Measurements from ENCODE around the gene FAM240A.
"Not testable (repeated sequence)": the region's sequence is repeated elsewhere in the genome, so short reads cannot be mapped to it uniquely, and the experiment has no call there.

Gene FAM240A
- 0 reads per million in 2 experiments for total RNA-seq

DNA sequence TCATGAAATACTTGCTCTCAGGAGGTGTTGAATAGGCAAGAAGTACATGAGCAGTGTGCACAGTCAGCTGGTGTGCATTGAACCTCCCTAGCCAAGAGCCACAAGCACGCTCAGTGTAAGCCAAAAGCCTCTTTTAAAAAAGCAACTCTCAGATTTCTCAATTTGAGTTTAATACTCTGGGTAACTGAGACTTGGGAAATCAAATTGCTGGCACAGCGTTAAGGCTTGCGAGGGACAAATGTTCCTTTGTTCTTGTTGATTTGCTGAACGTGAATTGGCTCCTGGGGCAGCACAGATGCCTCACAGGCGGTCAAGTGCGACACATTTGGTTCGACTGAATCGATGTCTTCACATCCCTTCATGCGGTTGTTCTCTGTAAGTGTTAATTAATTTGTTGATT lies at the start of gene FAM240A:
FAM240A (plus strand) TSS at position 202 of the 400 bp plus-strand sequence; CDS start at position 361, 159 bp downstream.
- DNase-seq (ENCODE audit: low read depth): no peak

DNA sequence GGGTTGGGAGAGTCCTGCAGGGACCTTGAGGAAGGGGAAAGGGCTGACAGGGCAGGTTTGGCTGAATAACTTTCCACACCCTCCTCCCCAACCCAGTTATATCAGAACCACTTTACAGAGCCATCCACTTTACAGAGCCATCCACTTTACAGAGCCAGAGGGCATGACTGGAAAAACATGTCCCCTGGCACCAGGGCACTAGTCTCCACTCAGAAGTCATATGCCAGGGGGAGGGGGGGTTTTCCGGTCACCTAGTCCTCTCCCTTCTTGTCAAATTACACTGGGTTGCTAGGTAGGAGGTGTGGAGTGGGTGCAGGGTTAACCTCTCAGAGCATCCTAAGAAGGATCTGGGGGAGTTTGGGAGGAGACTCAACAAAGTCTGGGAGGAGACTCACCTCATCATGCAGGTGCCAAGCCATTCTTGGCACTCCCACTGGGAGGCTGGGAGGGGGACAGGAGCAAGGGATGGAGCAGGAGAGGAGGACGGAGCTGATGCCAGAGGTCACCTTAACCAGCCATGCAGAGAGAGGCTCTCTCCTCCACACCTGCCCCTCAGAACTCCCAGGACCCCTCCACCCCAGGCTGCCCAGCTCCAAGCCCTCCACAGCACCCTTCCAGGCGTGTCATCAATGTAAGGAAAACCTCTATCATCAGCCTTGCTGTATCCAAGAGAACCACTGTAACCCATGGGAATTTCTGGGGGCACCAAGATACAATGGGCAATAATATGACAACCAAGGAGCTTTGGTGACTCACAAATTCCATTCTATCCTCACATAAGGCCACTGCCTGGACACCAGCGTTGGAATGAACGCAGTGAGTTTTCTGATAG lies 47.9 kb upstream of the FAM240A start:
- DNase-seq (ENCODE audit: low read depth): no peak

DNA sequence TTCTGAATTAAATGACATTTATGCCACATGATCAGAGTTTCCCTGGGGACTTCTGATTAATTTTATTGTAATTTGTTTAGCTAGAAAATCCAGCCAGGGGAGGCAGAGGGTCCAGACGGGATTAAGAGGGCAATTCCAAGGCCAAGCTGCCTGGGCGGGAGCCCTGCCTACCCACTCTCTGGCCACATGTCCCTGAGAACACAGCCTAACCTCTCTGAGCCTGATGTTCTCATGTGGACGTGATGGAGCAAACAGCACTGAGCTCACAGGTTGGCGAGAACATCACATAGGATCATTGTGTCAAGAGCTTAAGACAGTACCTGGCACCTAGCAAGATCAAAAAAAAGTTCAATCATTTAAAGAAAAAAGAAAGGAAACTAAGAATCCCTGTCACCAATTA lies 47.2 kb upstream of the FAM240A start:
- DNase-seq (ENCODE audit: low read depth): no peak

DNA sequence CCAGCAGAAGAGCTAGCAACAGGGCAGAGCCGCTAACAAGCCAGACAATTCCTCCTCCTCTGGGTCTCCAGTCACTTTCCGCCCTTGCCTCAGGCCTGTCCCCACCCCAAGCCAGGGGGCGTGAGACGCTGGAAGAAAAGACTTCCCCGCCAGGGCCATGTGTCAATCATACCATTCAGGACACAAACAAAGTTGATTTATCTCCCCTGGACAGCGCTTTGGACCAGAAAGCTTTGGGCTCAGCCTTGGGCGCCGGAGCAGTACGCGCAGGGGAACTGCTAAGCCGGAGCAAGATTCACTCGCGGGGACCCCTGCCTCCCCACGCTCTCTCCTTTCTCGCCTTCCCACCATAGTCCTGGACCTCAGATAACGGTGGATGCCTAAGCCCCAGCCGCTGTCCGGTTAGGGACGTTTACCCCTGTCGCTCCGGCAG lies 46.7 kb upstream of the FAM240A start:
- no peak for DNase-seq (ENCODE audit: low read depth)

DNA sequence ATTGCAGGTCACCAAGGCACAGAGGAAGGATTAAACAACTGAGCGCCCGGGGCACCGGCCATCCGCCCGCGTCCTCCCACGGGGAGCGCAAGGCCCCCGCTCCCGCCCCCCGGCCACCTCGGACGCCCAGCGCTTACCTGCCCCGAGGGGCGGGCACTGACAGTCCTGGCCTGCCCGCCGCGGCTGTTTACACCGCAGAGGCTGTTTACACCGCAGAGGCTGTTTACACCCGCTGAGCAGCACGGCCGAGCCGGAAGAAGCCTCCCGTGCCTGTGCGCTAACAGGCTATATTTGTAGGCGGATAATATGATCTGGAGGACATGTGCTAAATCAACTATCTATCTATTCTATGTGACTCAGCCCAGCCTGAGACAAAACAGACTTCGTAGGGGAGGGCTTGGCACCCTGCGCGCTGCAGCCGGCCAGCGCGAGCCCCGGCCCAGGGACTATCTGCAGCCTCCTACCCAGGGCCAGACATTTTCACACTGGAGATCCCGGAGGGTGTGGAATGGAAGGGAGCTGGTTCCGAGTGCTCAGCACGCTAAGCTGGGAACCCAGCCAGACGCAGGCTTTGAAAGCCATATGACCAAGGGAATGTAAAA lies 46.2 kb upstream of the FAM240A start, which contains the start of gene LRRC2:
LRRC2 (minus strand) TSS at position 263 of the 602 bp plus-strand sequence. CDS start 14,711 bp downstream, outside the sequence.
- no peak for DNase-seq (ENCODE audit: low read depth)

DNA sequence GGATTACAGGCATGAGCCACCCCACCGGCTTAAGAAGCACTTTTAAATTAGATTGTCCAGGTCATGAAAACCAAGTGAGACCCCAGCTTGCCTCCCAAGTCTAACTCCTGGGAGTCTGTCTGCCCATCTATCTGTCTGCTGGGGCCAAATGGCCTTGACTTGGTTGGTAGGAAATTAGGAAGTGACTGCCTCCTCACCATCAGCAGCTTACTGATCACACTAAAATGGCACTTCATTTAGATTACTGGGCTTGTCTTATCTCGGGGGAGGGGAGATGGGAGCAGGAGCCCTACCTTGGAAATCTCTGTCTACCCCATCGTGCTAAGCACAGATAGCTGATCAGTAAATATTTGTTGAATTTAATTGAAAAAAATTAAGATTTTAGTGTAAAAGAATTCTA lies 40.6 kb upstream of the FAM240A start:
- no peak for DNase-seq (ENCODE audit: low read depth)

DNA sequence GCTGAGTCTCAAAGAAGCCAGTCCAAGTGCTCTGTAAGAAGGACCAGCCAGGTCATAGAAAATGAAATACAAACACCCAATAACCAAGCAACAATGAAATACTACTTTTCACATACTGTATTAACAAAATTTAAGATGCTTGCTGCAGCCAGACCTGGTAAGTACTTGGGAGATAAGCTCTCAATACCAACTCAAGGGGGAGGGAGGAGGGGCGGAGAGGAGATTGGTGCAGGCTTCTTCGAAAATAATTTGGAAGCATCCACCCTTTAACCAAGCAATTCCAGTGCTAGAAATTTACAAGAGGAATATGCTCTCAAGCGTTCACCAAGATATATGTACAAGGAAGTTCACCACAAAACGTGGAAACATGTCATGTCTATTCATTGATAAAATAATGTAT lies 38.6 kb upstream of the FAM240A start:
- DNase-seq (ENCODE audit: low read depth): no peak

DNA sequence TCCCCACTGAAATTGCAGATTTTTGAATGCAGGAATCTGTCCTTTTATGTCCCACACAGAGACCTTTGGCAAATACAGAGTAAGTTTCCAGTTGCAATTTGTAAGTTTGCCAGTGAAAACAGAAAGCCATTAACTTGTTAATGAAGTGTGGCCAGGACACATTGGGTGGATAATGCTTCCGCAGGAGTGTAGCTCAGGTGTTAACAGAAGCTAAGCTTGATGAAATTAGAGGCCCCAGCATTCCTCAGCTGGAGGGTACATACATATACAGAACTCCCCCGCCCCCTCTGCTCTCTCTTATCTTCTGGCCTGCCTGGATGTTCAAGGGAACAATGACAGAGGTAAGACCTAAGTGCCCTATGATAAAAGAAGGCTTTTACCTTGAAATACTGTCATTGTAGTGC lies 38.1 kb upstream of the FAM240A start:
- no peak for DNase-seq (ENCODE audit: low read depth)

DNA sequence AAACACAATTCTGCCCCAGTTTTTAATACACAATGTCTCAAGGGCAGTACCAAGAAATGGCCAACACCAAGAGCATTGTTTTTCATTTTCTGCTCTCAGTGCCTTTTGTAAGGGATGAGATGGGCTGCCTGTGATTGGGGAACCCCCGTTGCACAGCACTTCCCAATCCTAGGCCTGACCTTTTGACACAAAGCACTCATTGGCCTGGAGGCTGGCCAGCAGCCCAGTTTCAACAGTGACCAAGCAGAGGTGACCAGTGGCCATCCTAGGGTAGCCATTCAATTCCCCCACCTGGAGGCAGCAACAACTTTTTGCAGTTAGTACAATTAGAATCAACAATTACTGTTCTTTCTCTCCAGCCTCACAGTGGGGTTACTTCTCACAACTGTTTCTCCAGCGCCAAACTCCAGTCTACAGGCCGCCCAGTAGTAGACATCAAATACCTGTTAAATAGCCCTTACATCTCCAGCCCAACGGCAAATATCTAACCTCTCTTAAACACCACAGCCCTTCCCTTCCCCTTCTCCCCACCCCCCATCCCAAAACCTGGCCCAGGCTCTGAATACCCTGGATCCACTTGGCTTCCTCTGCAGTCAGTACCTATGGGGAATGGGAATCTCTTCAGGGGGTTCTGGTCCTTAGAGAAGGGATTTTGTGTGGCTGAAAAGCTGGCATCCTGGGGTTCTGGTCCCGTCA lies 37.3 kb upstream of the FAM240A start:
- no peak for DNase-seq (ENCODE audit: low read depth)

DNA sequence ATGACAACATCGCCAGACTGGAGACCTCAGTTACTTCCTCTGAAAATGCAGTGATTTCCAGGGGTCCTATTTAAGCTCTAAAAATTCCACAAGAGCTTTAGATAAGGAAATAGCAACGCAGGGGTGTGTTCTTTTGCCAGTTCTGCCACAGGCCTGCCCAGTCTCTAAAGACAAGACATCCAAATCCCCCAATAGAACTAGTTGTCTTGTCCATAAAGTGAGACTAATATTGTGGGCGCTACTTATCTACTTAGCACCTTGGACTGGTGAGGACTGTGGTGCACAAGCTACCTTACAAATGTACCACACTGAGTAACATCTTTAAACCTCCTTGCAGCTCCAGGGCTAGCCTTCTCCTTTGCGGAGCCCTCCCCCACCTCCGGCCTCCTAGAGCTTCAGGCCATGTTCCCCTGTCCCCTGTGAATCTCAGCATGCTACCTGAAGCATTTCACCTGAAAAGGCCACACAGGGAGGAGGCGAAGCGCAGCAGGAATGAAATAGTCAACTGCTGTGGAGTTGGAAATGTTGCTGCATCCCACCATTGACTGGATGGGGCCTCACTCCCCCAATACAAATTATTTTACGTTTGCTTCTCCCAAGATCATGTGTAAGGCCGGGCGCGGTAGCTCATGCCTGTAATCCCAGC lies 36.6 kb upstream of the FAM240A start:
- DNase-seq (ENCODE audit: low read depth): no peak

DNA sequence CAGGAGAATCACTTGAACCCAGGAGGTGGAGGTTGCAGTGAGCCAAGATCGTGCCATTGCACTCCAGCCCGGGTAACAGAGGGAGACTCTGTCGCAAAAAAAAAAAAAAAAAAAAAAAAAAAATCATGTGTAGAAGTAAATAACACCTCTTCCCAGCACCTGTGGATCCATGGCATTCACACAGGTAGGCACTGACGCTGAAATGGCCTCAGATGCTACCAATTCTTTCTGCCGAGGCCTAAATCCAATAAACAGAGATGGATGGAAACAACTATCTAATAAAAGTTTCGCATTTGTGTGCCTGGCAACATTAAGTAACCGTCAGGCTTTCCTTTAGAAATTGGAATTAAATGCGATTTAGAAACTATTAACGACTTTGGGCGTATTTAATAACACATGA lies 35.9 kb upstream of the FAM240A start:
- no peak for DNase-seq (ENCODE audit: low read depth)

DNA sequence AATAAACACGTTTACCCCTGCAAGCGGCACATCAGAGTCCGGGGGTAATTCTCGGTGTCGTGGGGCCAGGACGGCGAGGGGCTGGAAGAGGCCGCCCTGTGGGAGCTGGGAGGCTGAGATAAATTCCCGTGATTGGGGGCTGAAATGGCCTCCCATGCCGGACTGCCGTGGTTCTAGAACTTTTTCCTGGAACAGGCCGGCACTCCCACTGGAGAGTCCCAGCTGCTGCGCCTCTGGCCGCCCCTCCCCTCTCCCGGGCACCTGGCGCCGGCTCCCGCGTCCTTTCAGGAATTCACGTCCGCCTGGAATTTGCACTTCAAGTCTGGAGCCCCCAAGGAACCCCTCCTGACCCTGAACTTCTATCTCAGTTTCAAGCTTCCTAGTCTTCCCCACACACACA lies 35.4 kb upstream of the FAM240A start:
- no peak for DNase-seq (ENCODE audit: low read depth)

DNA sequence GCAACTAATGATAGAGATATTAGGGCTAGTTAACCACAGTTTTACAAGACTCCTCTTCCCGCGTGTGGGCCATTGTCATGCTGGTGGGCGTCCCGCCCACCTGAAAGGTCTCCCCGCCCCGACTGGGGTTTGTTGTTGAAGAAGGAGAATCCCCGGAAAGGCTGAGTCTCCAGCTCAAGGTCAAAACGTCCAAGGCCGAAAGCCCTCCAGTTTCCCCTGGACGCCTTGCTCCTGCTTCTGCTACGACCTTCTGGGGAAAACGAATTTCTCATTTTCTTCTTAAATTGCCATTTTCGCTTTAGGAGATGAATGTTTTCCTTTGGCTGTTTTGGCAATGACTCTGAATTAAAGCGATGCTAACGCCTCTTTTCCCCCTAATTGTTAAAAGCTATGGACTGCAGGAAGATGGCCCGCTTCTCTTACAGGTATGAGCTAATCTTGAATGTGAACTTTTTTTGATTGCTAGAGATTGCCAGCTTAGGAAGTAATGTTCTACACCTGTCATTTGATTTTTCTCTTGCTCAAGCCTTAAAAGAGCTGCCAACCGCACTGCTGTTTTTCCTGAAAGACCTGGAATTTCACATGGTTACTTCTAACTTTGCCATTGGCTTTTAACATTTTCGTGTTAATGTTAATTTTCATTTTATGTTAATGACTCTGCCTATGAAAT lies 34.6 kb upstream of the FAM240A start:
- DNase-seq (ENCODE audit: low read depth): not testable (repeated sequence)

DNA sequence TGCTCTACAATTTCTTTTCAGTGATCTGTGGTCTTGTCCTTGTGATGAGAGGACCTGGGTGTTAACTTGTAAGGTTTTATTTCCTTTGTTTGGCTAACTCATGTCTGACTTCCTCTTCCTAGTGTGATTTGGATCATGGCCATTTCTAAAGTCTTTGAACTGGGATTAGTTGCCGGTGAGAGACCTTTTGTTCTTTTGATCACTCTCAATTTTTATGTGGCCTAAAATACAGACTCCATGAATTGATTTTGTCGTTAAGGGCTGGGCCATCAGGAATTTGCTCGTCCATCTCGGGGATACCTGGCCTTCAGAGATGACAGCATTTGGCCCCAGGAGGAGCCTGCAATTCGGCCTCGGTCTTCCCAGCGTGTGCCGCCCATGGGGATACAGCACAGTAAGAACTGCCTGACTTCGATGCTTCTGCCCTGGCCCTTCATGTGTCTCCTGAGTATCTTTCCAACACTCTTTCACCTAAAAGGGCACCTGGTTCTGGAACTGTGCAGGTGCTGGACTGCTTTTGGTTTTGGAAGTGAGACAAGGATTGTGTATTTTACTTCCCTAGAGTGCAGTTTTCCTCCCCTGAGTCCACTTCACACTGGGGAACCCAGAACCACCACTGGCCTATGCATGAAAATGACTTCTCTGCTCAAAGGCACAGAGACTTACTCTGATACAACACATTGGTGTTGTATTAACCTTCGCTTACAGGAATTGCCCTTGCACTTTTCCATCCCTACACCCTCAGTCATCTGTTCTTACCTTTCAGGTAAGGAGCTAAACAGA lies 33.2 kb upstream of the FAM240A start:
- DNase-seq (ENCODE audit: low read depth): no peak

DNA sequence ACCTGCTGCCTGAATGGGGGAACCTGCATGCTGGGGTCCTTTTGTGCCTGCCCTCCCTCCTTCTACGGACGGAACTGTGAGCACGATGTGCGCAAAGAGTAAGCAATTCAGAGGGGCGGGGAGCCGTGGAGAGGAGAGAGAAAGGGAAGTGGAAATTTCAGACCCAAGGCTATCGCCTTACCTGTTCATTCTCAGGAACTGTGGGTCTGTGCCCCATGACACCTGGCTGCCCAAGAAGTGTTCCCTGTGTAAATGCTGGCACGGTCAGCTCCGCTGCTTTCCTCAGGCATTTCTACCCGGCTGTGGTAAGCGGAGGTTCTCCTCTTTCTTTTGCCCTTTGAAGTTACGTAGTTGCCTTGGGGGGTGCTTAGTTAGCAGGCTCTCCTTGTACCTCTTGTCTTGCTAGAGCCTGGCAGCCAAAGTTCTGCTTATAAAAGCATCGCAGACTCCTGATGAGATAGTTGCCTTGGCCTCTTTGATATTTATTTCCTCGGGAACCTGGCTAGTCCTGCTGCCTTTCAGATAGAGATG lies 32.5 kb upstream of the FAM240A start:
- DNase-seq (ENCODE audit: low read depth): no peak

DNA sequence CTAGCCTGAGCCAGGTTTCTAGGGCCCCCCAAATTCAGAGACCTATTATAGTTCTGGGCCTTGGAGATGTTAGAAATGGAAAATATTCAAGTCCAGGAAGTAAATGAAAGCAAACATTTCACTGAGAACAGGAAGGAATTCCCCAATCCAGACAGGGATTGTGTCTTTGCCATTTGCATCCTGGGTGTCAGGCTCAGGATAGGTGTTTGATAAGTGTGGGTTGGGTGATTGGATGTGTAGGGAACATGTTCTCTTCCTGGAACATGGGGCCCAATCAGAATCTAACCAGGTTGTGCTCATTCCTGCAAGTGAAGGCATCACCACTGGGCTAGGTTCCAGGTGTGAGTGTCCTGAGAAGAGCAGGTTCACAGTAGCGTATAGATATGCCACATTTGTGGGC lies 31.6 kb upstream of the FAM240A start:
- DNase-seq (ENCODE audit: low read depth): no peak

DNA sequence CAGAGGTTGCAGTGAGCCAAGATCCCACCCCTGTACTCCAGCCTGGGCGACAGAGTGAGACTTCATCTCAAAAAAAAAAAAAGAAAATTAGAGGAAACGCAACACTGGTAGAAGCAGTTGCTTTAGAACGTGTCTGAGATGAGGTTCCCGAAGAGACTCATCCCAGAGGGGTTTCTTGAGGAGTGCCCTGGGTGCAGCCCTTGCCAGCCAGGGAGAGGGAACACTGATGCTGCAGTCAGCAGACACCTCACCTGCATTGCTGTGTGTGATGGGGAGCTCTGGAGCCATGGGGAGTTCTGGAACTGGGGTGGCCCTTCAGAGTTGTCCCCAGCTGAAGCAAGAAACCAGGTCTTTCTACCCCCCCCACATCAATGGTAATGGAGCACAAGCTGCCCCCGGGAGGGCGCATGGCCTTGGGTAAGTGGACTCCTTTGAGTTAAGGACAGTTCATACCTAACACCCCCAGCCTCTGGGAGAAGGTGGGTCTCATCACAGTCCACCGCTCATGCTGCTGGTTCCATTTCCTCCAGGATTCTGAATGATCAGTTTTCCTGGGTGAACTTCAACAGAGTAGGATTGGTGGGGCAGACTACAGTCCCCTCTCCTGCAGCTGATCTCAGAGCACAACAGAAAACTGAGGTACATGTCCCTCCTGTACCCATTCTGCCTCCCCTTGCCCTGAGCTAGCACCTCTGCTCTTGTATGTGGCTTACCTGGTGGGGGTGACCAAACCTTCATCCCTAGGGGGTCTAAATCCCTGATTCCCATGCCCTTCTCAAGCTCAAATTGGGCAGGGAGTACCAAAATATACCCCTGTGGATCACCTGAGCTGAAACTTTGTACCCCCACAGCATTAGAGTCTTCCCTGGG lies 27.5 kb upstream of the FAM240A start:
- DNase-seq (ENCODE audit: low read depth): no peak

DNA sequence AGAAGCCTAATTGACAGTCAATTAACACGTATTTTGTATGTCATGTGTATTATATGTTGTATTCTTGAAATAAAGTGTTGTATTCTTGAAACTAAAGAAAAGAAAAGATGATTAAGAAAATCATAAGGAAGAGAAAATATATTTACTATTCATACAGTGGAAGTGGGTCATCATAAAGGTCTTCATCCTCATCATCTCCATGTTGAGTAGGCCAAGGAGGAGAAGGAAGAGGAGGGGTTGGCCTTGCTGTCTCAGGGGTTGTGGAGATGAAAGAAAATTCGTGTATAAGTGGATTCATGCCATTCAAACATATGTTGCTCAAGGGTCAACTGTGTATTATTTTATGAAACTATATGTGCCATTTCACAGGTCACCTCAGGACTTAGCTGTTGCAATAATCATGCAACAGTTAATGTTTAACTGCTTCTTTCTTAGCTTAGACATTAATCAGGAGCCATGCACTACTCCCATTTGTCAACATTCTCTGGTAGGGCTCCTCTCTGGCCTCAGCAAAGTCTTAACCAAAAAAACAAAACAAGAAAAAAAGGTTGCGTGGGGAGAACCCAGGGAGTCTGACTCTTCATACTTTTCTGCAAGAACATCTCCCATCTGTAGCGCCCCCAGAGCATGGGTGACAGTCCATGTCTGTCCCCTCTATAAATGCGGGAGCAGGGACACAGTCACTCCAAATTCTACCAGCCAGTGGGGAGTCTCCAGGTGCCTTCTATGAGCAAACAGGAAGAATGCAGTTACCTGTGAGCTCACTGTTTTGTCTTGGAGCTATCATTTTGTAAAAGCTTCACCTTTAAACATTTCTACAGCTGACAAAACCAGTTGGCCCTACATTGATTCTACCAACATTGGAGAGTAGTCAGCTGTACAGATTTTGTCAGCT lies 26.3 kb upstream of the FAM240A start:
- DNase-seq (ENCODE audit: low read depth): no peak
